Measurements from ENCODE around the gene APOC4.
"Not testable (repeated sequence)": the region's sequence is repeated elsewhere in the genome, so short reads cannot be mapped to it uniquely, and the experiment has no call there.

Gene APOC4

GRCh38 chr19:44914433-44915206 lies 27.4 kb upstream of the APOC4 start, which contains the start of gene APOC1:
Gene APOC1, plus strand, starts transcription at chr19:44914608. Its CDS starts 284 bp downstream, at chr19:44914892.
- DNase-seq, result peak; percentile 81

GRCh38 chr19:44924243-44924725 lies 17.8 kb upstream of the APOC4 start:
- no peak for DNase-seq

GRCh38 chr19:44925114-44925891 lies 16.7 kb upstream of the APOC4 start:
- peak; percentile 57 for DNase-seq

GRCh38 chr19:44926245-44927077 lies 15.6 kb upstream of the APOC4 start:
- not testable (repeated sequence) for DNase-seq

GRCh38 chr19:44927746-44928145 lies 14.3 kb upstream of the APOC4 start:
- peak; percentile 58 for DNase-seq

- DNase-seq, result no peak
Observed at GRCh38 chr19:44930088-44930487, 11.9 kb upstream of the APOC4 start.

- DNase-seq, result no peak
Observed at GRCh38 chr19:44931541-44931940, 10.5 kb upstream of the APOC4 start.

- no peak for DNase-seq
Observed at GRCh38 chr19:44939668-44940067, 2.4 kb upstream of the APOC4 start.

- DNase-seq, result no peak
Observed at GRCh38 chr19:44943801-44944249, 1.8 kb downstream of the APOC4 start.

GRCh38 chr19:44947041-44947581 lies 5.1 kb downstream of the APOC4 start:
- DNase-seq, result no peak

GRCh38 chr19:44948237-44948636 lies 6.2 kb downstream of the APOC4 start:
- DNase-seq, result no peak

- no peak for DNase-seq
Observed at GRCh38 chr19:44948763-44949374, 6.8 kb downstream of the APOC4 start.

- DNase-seq, result no peak
Observed at GRCh38 chr19:44949550-44949949, 7.5 kb downstream of the APOC4 start.

GRCh38 chr19:44951179-44952159 lies 9.4 kb downstream of the APOC4 start:
- DNase-seq, result peak; percentile 77

- DNase-seq, result no peak
Observed at GRCh38 chr19:44954278-44954648, 12.2 kb downstream of the APOC4 start.

GRCh38 chr19:44954649-44955504 lies 12.8 kb downstream of the APOC4 start, which contains the start of gene CLPTM1:
Gene CLPTM1, plus strand, starts transcription at chr19:44955380. Its CDS starts 16 bp downstream, at chr19:44955396.
- peak; percentile 97 for DNase-seq

- no peak for DNase-seq
Observed at GRCh38 chr19:44955505-44956439, 13.7 kb downstream of the APOC4 start.

GRCh38 chr19:44957526-44957925 lies 15.5 kb downstream of the APOC4 start:
- DNase-seq, result no peak
